Large intestine (tissue), 3 donors: Measurements from ENCODE around the gene PNP. TPM values are rescaled to one million over a fixed set of nuclear protein-coding genes. Genes with fewer than 3 reads are reported as not detected.
A peak's percentile ranks its signal among the peaks of the same experiment; 100 is the strongest.

Experiments
- DNase-seq, 2 donors: peaks; one replicate each; pipeline versions ENCODE4 v3.0.0 to v3.0.0-alpha.2; 2013
- H3K27ac ChIP-seq: one replicate; pipeline ENCODE4 v1.5.1; 2013; ENCODE audit warnings: low read length
- H3K27me3 ChIP-seq: 2 replicates; pipeline ENCODE4 v1.6.1; 2013; ENCODE audit warnings: low read length; ENCODE audit not compliant: control insufficient read depth, insufficient read depth
- H3K36me3 ChIP-seq: 2 replicates; pipeline ENCODE4 v1.6.1; 2013; ENCODE audit warnings: low read length; ENCODE audit not compliant: control insufficient read depth, insufficient read depth
- H3K4me1 ChIP-seq: one replicate; pipeline ENCODE4 v1.6.1; 2013; ENCODE audit warnings: low read length; ENCODE audit not compliant: control insufficient read depth, insufficient read depth
- H3K4me3 ChIP-seq: one replicate; pipeline ENCODE4 v1.5.1; 2013; ENCODE audit warnings: low read length
- H3K9me3 ChIP-seq: one replicate; pipeline ENCODE4 v1.6.1; 2013; ENCODE audit warnings: mild to moderate bottlenecking, low read depth, low read length, moderate library complexity; ENCODE audit not compliant: control insufficient read depth
- WGBS: methylation state at CpG from one replicate; pipeline ENCODE4 v1.1.5; 2013; ENCODE audit warnings: low lambda C conversion rate; ENCODE audit not compliant: insufficient coverage; 5-methylcytosine and 5-hydroxymethylcytosine counted together
- polyA plus RNA-seq: library from polyadenylated mRNA; unstranded; fragments of 120-200 nt; gene quantifications from one replicate; pipeline ENCODE4 v1.2.1, GENCODE V29; 2013

Gene PNP
- polyA plus RNA-seq, 1 donor: 215 TPM

DNA sequence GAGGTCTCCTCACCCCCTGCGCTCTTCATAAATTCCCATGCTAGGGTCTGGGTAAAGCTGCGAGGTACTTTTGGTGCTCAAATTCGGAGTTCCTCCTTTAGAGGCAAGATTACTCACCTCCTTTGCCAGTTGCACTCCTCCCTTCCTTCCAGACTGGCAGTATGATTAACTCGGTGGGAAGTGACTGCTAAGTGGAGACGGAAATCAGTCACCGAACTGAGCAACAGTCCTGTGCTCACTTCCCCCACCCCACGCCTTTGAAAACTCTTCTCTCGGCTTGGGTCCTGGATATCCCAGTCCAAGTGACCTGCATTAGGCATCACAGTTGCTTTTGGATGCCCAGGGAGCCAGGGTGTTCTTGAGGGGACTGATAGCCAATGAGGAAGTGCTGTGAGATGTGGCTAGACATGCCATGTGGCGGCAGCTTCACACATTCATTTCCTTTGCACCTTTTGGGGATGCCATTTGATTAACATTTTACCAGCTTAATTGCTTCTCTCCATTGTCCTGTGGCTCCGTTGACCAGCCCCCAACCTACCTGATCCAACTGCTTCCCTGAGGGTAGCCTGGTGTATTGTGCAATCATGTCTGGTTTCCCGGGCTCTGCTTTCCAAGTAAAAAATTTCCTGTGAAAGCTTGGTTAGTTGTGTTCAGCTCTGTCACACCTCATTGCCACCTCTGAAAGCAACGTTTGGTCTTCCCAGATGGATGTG lies 840 bp downstream of the PNP start:
- no CpG with 5 or more reads among the region's 12 CpGs for WGBS
- peak overlapping the region; percentile 80 for H3K4me3 ChIP-seq
- H3K9me3 ChIP-seq: no peaks in the 10 kb centered on the region
- peak overlapping the region; percentile 93 for H3K27ac ChIP-seq
- peak in 1 of 2 donors; percentile 65 for DNase-seq
- H3K4me1 ChIP-seq: peaks cover 35% of the 10 kb centered on the region
- H3K36me3 ChIP-seq: peaks cover 21% of the 10 kb centered on the region
- H3K27me3 ChIP-seq: no peaks in the 10 kb centered on the region

DNA sequence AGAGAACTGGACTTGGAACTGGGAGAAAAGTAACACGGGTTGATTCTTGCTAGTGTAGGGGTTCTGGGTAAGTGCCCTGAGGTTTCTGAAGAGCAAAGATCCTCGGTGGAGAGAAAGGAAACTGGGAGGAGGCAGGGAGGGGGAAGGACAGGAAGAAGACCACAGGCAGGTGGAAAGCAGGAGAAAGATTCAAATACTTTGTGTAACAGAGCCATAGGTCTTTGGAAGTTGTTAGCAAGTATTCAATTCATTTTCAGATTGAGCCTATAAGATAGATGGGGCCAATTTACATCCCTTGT lies 1.3 kb downstream of the PNP start:
- Histone ChIP-seq H3K4me3 (peak overlapping the region; percentile 80), H3K36me3 (peaks cover 26% of the 10 kb centered on the region), H3K27me3 (no peaks in the 10 kb centered on the region), H3K4me1 (peaks cover 30% of the 10 kb centered on the region), H3K27ac (peak overlapping the region; percentile 93), H3K9me3 (no peaks in the 10 kb centered on the region)
- DNase-seq: peak; percentile 64 to 85
- WGBS: 0% methylated on average over 1 of the region's 2 CpGs

DNA sequence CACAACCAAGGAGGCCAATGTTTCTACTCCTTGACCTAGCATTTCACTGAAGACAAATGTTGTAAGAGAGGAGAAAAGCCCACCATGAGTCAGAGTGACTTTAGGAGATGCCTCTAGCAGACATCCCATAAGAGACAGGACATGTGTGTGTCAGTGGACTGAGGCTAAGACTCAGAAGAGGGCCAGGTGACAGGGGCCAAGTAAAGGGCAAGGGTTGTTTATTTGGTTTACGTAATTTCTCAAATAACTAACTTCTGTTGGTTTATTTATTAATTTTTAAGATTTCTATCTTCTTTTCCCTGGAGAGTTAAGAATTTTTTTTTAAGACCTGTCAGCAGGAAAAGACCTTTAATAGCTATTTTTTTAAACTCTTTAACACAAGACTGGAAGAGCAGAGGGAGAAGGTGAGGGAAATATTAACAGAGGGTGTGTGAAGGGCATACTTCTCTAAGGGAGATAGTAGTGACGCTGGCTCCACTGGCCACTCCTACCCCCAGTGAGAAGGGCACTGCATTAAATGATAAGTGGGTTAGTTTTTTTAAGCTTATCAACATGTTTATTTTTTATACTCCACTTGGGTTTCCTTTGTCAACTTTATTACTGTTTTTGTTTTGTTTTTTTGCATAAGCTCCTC lies 3.4 kb downstream of the PNP start:
- Histone ChIP-seq H3K4me1 (peaks cover 26% of the 10 kb centered on the region), H3K27me3 (no peaks in the 10 kb centered on the region), H3K4me3 (no peak overlapping the region), H3K36me3 (peaks cover 46% of the 10 kb centered on the region), H3K27ac (peak overlapping the region; percentile 93), H3K9me3 (no peaks in the 10 kb centered on the region)
- DNase-seq: peak; percentile 75 to 84
- WGBS: 33% methylated on average over 1 of the region's 2 CpGs

GRCh38 chr14:20476776-20477175 lies 7.6 kb downstream of the PNP start:
- peaks cover 56% of the 10 kb centered on the region for H3K36me3 ChIP-seq
- no peaks in the 10 kb centered on the region for H3K9me3 ChIP-seq
- no peak for DNase-seq
- H3K27me3 ChIP-seq: no peaks in the 10 kb centered on the region
- H3K4me3 ChIP-seq: no peak overlapping the region
- WGBS: 72% methylated on average over 3 of the region's 5 CpGs
- H3K27ac ChIP-seq: no peak overlapping the region
- peaks cover 22% of the 10 kb centered on the region for H3K4me1 ChIP-seq

- Histone ChIP-seq H3K4me3 (no peak overlapping the region), H3K36me3 (peaks cover 53% of the 10 kb centered on the region), H3K4me1 (peaks cover 16% of the 10 kb centered on the region), H3K27ac (no peak overlapping the region), H3K9me3 (no peaks in the 10 kb centered on the region), H3K27me3 (no peaks in the 10 kb centered on the region)
- DNase-seq: no peak
- WGBS: 86% methylated on average over 1 of the region's 1 CpG
These were observed 8.1 kb downstream of the PNP start for GRCh38 chr14:20477211-20477876.

GRCh38 chr14:20478894-20479293 lies 9.7 kb downstream of the PNP start:
- no peaks in the 10 kb centered on the region for H3K9me3 ChIP-seq
- peaks cover 7% of the 10 kb centered on the region for H3K4me1 ChIP-seq
- H3K36me3 ChIP-seq: peaks cover 45% of the 10 kb centered on the region
- WGBS: 90% methylated on average over 2 of the region's 2 CpGs
- no peaks in the 10 kb centered on the region for H3K27me3 ChIP-seq
- no peak overlapping the region for H3K4me3 ChIP-seq
- no peak for DNase-seq
- H3K27ac ChIP-seq: no peak overlapping the region

DNA sequence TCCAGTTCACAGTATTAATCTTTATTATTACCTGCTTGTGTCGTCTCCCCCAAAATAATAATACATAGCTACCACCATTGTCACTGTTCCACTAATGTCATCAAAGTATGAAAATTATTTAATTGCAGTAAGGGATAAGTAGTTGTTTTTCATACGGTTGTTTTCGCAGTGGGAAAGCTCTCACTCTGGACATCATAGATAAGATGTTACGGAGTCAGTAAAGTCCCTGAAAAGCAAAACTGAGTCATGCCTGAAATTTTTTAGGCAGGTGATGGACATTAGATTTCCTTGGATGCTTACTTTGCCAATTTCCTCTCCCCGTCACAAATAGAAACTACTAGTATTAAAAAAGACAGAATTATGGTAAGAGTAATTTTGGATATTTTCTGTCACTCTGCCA lies 13.2 kb downstream of the PNP start:
- Histone ChIP-seq H3K4me1 (no peaks in the 10 kb centered on the region), H3K27me3 (no peaks in the 10 kb centered on the region), H3K36me3 (peaks cover 12% of the 10 kb centered on the region), H3K9me3 (no peaks in the 10 kb centered on the region), H3K4me3 (no peak overlapping the region), H3K27ac (no peak overlapping the region)
- WGBS: 100% methylated on average over 1 of the region's 5 CpGs
- DNase-seq: no peak

- H3K4me1 ChIP-seq: no peaks in the 10 kb centered on the region
- no peak overlapping the region for H3K27ac ChIP-seq
- 60% methylated on average over 1 of the region's 7 CpGs for WGBS
- H3K9me3 ChIP-seq: no peaks in the 10 kb centered on the region
- no peak for DNase-seq
- H3K4me3 ChIP-seq: no peak overlapping the region
- H3K36me3 ChIP-seq: no peaks in the 10 kb centered on the region
- H3K27me3 ChIP-seq: no peaks in the 10 kb centered on the region
These were observed 16.7 kb downstream of the PNP start for GRCh38 chr14:20485900-20486299.

GRCh38 chr14:20486684-20487395 lies 17.6 kb downstream of the PNP start:
- Histone ChIP-seq H3K9me3 (no peaks in the 10 kb centered on the region), H3K36me3 (no peaks in the 10 kb centered on the region), H3K27ac (no peak overlapping the region), H3K27me3 (no peaks in the 10 kb centered on the region), H3K4me1 (no peaks in the 10 kb centered on the region), H3K4me3 (no peak overlapping the region)
- no peak for DNase-seq
- 97% methylated on average over 5 of the region's 8 CpGs for WGBS

DNA sequence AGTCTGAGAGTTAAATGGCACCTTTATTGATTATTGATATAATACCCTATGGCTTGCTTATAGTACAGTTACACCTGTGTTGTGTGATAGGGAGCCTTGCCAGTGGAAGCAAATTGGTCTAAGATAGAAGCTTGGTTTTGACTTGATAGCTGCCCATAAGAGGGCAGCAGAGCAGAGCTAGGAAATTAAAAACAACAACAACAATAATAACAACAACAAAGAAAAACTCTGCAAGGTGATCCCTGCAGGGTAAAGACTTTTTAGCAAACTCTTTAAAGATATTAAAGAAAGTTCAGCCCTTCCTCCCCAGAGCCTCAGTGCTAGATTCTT lies 18.2 kb downstream of the PNP start:
- Histone ChIP-seq H3K27ac (no peak overlapping the region), H3K4me1 (no peaks in the 10 kb centered on the region)
- no peak for DNase-seq

More for the DNA sequence above, 18.2 kb downstream of the PNP start:
- no peaks in the 10 kb centered on the region for H3K27me3 ChIP-seq
- no peak overlapping the region for H3K4me3 ChIP-seq
- H3K36me3 ChIP-seq: no peaks in the 10 kb centered on the region
- H3K9me3 ChIP-seq: no peaks in the 10 kb centered on the region
